UCSD-AML1 (cell line): Measurements from ENCODE around the gene BLVRA.
"Not testable (repeated sequence)": the region's sequence is repeated elsewhere in the genome, so short reads cannot be mapped to it uniquely, and the experiment has no call there.

Experiments
- DNase-seq: peaks from one replicate; lab custom pipeline; 2025; ENCODE audit not compliant: unreplicated experiment; lab: John Stamatoyannopoulos, UW

The BLVRA gene

GRCh38 chr7:43799605-43800004 is 41.1 kb downstream of the BLVRA start:
- no peak for DNase-seq

- DNase-seq: no peak
Measured at GRCh38 chr7:43803865-43804264, 45.4 kb downstream of the BLVRA start.

- DNase-seq: no peak
Measured at GRCh38 chr7:43808410-43808809, 49.9 kb downstream of the BLVRA start.

- DNase-seq: peak; percentile 40
Measured at GRCh38 chr7:43810195-43810941, 51.9 kb downstream of the BLVRA start.

- no peak for DNase-seq
Measured at GRCh38 chr7:43815373-43815772, 56.9 kb downstream of the BLVRA start.

GRCh38 chr7:43816046-43816797 is 57.7 kb downstream of the BLVRA start:
- DNase-seq: not testable (repeated sequence)

GRCh38 chr7:43823425-43823824 is 64.9 kb downstream of the BLVRA start:
- DNase-seq: not testable (repeated sequence)

GRCh38 chr7:43823941-43824340 is 65.5 kb downstream of the BLVRA start:
- no peak for DNase-seq

- not testable (repeated sequence) for DNase-seq
Measured at GRCh38 chr7:43824513-43824912, 66.0 kb downstream of the BLVRA start.

- DNase-seq: no peak
Measured at GRCh38 chr7:43824963-43825362, 66.5 kb downstream of the BLVRA start.

GRCh38 chr7:43825391-43825808 is 66.9 kb downstream of the BLVRA start:
- DNase-seq: no peak

GRCh38 chr7:43830917-43831316 is 72.4 kb downstream of the BLVRA start:
- DNase-seq: not testable (repeated sequence)

- no peak for DNase-seq
Measured at GRCh38 chr7:43834463-43835251, 76.2 kb downstream of the BLVRA start.

- DNase-seq: no peak
Measured at GRCh38 chr7:43838201-43838658, 79.8 kb downstream of the BLVRA start.

GRCh38 chr7:43843296-43843695 is 84.8 kb downstream of the BLVRA start:
- no peak for DNase-seq

GRCh38 chr7:43844257-43844656 is 85.8 kb downstream of the BLVRA start:
- DNase-seq: no peak

GRCh38 chr7:43844662-43845061 is 86.2 kb downstream of the BLVRA start:
- DNase-seq: no peak

- no peak for DNase-seq
Measured at GRCh38 chr7:43847496-43847895, 89.0 kb downstream of the BLVRA start.

GRCh38 chr7:43849047-43849446 is 90.6 kb downstream of the BLVRA start:
- no peak for DNase-seq

GRCh38 chr7:43850348-43851116 is 92.1 kb downstream of the BLVRA start:
- DNase-seq: no peak

GRCh38 chr7:43851805-43852204 is 93.3 kb downstream of the BLVRA start:
- no peak for DNase-seq
